Stimulated activated CD4-positive, alpha-beta T cell treated with anti-CD3 and anti-CD28 coated beads, Interleukin-15, amount 100 ng/mL, for 24 hours (primary cell): Measurements from ENCODE around the gene PAX8.

Experiments
- DNase-seq: peaks from one replicate; pipeline ENCODE4 v3.0.0-alpha.2; 2020

Gene PAX8

DNA sequence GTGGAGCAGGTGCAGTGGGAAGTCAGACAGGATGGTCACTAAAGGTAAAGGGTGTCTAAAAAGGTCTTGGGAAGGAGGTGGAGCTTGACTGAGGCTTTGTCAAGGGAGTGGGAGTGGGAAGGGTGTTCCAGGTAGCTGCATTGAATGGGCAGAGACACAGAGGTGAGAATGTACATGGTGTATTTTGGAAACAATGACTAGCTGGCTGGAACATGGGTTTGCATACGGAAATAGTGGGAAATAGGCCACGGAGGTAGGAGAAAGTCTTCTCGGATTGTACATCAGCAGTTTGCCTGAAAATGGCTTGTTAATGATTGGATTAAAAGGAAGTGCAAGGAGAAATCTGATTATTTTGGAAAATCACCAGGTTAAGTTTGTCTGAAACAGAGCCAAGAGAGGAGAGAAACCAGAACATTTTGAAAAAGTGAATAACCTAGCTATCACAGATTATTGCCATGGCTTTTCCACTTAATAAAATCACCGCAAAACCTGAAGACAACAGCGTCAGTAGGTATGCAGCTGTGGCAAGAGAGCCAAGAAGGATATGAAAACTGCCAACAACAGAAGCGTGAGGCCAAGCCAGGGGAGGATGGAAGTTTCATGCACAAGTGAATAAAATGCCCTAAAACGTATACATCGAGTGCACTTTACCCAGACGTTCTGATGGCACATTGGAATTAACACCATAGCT lies 13.9 kb downstream of the PAX8 start:
- DNase-seq = no peak

DNA sequence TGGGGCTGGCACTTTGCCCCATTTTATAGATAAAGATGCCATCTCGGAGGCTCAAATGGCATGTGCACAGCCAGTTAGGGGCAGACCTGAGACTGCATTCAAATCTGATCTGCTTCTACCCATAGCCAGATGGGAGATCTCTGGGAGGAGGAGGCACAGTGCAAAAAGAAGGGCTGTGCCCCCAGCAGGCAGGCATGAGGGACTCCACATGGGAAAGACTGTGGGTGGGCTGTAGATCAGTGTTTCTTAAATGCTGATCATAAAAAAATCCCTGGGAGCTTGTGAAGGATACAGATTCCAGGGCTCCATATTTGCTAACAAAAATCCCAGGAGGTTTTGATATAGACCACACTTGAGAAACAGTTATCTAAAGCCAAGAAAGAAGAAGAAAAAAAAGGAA lies 15.2 kb downstream of the PAX8 start:
- DNase-seq = no peak

DNA sequence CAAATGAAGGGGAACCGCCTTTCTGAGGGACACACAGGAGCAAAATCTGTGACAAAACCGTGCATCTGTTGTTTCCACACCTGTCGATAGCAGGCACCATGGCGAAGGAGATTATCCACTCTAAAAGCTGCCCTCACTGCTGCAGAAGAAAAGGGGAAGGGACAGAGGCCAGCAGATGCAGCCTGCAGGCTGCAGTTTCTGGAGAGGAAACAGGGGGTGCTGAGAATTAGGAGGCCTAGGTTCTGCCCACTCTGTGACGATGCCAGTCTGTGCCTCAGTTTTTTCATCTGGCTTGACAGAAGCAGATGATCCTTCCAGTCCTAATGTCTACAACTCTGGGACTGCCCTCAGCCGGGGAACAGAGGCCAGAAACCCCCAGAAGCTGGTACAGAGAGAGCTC lies 17.7 kb downstream of the PAX8 start:
- no peak for DNase-seq

DNA sequence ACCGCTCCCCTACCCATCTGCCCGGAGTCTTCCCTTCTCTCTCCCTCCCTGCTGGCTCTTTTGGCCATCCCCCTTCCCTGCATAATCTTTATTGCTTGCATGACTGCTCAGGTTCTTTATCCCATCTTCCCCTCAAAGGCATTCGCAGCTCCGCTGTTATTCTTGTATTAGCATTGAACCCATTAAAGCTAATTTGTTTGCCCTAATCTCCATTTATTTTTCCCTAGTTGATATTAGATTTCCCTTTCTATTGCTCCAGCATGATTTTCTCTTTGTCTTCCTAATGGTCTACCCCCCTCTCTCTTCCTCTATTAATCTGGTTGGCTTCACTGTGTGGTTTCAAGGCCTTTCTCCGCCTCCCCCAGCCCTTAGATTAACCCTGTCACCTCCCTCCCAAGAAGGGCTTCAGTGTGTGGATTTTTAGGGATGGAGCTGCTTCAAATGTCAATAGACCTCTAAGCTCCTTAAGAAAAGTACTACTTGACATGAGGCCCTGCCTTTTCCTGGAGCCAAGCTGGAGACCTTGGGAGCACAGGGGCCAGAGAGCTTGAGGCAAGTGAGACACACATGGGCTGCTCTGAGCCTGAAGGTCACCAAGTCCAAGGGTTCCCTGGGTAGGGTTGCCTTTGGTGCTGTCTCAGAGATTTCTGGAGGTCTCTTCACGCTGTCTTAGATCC lies 20.1 kb downstream of the PAX8 start:
- no peak for DNase-seq

DNA sequence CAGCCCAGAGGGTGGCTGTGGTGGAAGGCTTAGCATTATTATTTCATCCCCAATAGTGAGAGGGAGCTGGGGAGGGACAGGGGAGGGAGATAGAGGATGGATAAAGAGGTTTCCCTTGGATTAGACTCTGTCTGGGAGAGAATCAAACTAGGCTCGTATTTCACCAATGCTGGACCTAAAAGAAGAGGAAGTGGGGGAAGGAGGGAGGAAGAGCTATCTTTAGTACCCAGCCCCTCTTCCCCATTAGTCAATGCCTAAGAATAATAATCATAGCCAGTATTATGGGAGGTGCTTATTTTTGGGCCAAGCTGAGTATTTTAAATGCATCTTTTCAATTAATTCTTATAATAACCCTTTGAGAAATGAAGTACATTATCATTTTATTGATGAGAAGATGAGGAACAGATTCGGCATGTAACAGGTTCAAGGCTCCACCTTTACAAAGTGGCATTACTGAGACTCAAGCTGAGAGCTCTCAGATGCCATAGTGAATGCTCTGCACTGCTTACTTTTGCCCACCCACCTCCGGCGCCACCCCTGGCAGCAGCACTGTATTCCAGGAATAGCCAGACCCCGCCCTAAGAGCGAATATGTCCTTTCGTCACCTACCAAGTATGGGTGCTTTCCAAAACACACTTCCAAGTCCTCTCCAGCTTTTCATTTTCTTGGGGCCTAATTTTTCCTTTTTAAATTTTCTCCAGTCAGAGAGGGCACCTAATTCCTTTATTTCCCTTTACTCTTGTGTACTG lies 21.0 kb downstream of the PAX8 start:
- no peak for DNase-seq

DNA sequence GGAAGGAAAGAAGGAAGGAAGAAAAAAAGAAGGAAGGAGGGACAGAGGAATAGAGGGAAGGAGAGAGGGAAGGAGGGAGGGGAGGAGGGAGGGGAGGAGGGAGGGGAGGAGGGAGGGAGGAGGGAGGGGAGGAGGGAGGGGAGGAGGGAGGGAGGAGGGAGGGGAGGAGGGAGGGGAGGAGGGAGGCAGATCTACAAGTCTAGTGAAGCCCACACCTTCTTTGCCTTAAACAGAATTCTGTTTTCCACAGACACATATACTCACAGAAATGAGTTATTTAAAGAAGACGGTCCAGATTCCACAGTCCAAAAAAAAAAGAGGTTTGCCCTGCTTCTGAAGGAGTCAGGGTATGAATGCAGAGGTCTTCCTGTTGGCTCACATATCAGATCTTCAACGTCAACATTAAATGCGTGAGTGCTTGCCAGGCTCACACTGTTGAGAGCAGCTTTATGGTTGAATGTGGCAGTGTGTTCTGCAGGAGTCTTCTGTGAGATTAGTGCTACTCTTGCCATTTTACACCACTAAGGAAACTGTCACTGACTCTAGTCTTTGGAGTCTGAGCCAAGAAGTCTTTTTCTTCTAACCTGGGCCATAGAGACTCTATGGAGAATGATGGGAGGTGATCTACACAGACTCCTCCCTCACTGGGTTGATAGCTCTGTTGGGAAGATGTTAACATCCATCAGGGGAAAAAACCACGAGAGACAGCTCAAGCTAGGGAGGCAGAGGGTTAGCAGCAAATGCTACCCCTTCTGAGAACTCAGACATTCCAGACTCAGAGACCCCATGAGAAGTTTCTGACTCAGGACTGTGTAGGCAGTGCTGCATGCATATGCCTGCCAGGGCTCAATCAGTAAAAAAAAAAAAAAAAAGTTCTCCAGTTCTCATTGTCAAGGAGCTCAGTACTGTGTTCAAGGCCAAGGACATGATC lies 23.3 kb downstream of the PAX8 start:
- no peak for DNase-seq

DNA sequence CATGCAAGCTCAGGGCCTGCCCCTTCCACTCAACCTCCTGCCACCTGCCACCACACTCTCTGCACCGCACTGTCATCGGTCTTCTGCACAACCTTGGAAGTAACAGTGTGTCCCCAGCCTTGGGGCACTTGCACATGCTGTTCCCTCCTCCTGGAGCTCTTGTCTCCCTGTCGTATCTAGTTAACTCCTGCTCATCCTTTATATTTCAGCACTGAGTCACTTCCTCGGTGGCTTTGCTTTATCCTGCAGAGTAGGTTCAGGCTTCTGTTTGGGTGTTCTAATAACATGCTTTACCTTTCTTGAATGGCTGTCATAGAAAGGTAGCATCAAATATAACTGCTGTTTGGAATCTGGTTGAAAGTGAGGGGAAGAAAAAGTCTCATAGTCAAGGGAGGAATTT lies 25.3 kb downstream of the PAX8 start:
- DNase-seq = no peak

DNA sequence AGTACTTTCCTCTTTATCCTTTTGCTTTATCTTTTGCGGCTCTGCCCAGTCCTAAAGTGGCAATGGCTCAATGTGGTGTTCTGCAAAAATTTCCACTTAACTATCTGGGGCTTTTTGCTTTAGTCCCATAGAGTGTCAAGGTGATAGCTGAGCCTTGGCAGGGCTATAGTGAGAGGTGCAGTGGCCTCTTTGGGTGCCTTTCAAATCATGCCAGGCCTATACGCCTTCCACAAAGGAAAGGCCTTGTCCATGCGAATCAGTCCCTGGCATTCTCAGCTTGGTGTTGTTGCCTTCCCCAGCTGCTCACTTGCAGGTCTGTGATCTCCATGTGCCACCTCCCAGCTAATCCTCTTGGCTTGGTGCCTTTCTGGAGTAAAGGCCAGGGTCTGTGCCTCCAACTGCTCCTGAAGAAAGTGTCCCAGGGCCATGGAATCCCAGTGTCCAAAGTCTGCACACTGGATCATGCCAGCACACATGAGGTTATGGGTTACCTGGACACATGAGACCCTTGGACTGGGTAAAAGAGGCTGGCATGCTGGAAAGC lies 26.6 kb downstream of the PAX8 start:
- DNase-seq = no peak

DNA sequence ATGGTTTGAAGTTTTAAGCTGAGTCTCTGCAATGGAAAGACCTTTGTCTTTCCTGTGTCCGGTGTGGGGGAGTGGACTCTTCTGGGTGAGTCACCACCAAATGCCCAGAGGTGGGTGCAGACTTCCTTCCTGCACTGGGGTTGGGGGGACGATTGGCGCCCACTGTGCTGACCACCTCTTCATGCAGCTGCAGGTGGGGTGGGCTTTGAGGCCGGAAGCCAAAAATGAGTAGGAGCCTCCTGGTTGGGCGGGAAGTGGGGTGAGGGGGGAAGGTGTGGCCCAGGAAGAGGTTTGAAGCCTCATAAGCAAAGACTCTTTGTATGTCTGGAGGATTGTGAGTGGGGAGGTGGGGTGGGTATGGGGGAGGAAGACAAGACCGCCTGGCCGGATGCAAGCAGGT lies 27.6 kb downstream of the PAX8 start:
- DNase-seq = peak; percentile 37

DNA sequence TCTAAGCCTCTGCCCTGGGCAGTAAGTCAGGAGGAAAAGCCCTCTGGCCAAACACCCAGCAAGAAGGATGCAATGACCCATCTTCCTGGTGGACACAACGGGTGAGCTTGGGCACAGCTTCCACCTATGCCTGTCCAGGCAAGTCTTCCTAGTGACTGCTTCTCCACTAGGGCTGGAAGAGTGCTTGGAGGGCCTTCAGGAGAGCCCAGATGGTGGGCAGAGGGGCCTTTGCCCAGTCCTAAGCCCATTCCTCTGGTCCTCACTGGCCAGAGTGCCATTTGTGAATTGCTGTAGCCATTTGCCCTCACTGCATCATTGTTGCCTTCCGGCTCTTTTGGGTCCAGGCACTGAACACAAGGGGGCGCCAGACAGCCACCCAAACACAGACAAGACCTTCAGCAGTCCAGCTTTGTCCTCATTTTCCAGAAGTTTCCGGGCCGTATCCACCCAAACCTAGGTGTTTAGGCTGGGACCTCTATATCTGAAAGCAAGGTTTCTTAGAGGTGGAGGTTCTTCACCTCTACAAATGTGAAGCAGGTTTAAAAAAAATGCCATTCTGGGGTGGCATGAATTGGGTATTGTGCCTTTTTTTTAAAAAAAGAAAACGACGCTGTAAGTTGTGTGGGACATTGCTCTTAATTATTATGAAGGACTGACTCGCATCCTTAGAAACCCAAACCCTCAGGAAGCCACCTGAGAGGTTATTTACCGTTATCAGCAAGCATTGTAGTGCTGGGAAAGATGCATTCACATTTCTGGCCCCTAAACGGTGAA lies 29.5 kb downstream of the PAX8 start:
- DNase-seq = peak; percentile 81

DNA sequence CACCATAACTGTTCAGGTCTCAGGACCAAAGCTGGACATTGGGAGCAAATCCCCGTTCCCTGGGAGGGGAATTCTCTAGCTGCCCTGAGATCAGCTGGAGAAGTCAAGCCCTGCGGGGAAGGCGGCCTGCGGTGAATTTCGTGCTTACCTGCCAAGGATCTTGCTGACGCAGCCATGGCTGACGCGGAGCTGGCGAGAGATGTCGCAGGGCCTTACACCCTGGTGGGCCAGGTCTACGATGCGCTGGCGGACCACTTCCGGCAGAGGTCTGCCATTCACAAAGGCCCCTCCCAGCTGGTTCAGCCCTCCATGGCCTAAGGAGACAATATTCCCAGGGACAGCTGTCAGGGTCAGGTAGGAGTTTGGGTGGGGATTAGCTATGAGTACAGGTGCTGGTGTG lies 32.1 kb downstream of the PAX8 start:
- DNase-seq = no peak

DNA sequence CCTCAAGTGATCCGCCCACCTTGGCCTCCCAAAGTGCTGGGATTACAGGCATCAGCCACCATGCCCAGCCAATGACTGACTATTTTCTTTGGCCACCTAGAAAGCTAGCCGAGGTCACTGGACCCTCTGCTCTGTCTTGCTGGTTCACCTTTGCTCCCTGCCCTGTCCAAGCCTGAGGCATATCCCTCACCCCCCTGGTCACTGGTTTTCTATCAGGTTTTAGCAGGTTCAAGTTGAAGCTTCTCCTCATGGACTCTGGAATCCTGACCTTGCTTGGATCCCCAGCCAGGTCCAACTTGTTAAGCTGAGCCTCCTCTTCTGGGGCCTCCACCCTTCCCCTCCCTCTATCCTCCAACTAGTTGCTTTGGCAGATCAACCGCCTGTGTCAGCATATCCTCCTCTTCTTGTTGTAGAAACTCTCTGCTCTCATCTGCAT lies 33.4 kb downstream of the PAX8 start:
- no peak for DNase-seq

DNA sequence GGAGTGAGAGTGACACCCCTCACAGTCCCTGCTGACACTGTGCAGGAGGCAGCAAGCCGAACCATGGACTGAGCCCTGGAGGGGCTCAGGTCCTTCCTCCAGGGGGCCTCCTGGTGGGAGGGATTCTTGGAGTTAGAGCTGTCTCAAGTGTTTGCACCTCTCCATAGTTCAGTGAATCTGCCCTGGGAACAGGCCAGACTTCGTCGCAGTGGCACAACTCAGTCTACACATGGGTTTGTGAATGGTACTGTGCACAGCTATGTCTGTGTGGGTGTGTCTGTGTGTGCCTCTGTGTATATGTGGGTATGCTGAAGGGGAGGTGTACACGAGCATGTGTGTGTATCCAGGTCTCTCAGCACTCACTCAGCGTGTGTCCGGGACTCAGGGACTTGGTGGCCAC lies 36.4 kb downstream of the PAX8 start:
- DNase-seq = no peak

DNA sequence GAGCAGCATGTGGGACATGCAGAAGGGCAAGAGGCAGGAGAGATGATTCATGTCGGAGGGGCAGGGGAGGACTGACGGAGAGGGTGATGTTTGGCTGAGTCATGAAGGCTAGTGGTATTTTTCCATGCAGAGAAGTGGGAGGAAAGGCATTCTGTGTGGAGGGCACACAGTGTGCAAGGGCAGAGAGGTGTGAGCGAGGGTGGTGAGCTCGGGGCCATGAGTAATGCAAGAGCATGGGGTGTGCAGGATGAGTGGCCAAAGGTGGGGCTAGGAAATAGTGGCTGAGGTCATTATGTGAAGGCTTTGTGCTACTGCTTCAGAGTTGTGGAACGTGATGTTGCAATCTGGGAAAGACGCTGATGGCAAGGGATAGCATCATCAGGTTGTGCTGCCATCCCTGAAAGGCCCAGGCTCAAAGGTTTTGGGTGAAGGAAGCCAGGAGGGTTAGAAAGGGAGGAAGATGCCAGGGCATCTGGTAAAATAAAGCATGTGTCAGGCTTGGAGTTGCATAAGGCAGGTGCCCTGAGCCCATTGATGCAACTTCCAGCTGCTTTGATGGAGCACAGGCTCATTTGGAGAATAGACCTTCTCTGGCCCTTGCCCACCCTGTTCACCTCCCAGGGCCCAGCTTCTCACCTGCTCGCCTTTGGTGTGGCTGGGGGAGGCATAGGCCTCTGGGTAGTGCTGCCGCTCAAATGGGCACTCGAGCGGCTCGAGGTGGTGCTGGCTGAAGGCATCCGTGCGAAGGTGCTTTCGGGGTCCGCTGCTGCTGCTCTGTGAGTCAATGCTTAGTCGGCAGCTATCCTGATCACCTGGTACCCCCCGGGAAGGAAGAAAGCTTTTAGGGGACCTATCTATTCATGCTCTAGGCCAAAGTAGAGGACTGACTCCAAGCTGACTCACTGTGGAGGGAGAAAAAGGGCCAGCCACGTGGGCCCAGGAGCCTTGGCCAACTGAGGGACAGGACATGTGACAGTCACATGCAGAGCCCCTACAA lies 37.5 kb downstream of the PAX8 start:
- peak; percentile 80 for DNase-seq

DNA sequence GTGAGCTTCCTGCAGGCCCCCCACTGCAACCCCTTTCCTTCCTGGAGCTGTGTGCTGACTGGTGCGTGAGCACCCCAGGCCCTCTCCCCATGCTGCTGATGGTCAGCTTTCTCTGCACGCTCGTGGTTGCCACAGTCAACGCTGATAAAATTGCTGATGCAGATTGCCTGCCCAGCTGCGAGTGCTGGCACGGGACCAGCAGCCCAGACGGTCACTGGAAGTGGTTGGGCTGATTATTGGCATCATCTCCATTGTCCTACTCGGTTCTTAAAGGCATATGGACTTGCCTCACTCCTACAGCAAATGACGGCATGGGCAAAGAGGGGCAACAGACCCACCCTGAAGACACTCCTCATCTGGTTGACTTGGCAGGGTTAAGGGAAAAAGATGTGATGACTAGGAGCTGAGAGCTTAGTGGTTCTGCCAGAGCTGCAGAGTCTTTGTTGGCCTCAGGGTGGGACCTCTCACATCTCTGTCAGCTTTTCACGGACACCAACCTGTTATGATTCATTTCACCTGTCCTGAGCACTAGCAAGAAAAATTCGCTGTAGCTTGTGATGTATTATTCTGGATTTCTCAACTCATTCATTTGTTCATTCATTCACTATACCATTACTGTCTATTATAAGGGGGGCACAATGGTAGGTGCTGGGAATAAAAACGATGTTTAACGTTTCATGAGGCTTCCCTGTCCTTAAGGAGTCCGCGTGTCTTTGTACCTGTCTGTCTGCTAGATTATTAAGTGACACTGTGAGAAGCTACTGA lies 38.4 kb downstream of the PAX8 start:
- peak; percentile 18 for DNase-seq

DNA sequence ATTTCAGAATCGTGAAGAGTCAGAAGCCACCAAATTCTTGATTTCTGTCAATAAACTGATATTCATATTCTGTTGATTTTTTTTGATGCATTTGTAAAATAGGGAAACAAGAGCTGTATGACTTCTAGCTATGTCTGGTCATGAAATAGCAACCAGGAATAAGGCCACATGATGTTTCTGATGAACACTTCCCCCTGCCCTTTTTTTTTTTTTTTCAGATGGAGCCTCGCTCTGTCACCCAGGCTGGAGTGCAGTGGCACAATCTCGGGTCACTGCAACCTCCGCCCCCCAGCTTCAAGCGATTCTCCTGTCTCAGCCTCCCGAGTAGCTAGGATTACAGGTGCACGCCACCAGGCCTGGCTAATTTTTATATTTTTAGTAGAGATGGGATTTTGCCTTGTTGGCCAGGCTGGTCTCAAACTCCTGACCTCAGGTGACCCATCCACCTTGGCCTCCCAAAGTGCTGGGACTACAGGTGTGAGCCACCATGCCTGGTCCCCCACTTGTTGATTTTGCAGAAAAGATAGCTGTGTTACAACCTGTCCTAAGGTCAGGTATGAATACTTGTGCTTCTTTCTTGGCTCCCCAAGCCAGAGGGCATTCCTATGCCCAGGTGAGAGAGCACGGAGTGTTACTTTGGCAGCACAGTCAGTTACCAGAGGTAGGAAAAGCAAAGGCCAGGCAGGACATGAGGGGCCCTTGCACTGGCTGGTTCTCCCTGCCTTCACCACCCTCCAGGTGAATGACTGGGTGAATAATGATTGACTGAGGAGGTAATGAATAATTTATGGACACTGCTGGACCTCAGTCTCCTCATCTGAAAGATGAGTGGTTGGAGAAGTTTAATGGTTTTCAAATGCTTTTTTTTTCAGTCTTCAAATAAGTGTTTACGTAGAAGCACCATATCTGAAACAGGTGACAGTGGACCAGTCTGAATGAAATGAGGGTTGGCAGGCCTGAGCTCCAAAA lies 39.6 kb downstream of the PAX8 start:
- DNase-seq = no peak

DNA sequence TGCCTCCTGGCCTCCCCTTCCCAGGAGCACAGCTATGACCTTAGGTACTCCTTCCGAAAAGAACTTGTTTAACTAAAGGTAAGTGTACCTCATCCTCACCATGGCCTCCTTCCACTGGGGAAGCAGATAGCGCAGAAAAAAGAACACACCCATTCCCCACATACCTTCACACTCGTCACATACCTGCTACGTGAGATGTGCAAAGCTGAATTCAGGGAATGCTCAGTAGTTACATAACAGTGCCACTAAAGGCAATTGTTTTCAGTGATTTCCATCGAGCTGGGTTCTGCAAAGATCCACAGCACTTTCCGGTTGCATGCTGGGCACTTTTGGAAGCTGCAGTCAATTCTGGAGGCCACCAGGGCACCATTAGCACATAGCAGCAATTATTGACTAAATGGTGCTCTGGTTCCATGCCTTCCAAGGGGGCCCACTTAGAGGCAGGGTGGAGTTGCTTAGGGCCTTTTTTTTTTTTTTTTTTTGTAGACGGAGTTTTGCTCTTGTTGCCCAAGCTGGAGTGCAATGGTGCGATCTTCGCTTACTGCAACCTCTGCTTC lies 41.0 kb downstream of the PAX8 start:
- no peak for DNase-seq
